ACC112 (cell line): ENCODE results near the gene RUNX3.

Experiments used
- H2AFZ ChIP-seq: fragments of 200-600 bp; sonication (generic); one replicate; pipeline ENCODE4 v1.6.0; 2017; ENCODE audit warnings: antibody characterized with exemption, low read length; ENCODE audit not compliant: unreplicated experiment
- H3K27ac ChIP-seq: fragments of 200-600 bp; sonication (generic); 2 replicates; pipeline ENCODE4 v1.5.1; 2014; ENCODE audit warnings: low read depth, mild to moderate bottlenecking, antibody characterized with exemption, low read length, moderate library complexity
- H3K27me3 ChIP-seq: fragments of 200-600 bp; sonication (generic); 2 replicates; pipeline ENCODE4 v1.6.1; 2014; ENCODE audit warnings: mild to moderate bottlenecking, antibody characterized with exemption, low read length, moderate library complexity, mixed read lengths; ENCODE audit not compliant: insufficient read depth
- H3K36me3 ChIP-seq: fragments of 200-600 bp; sonication (generic); 2 replicates; pipeline ENCODE4 v1.6.1; 2016; ENCODE audit warnings: mild to moderate bottlenecking, antibody characterized with exemption, low read length, moderate library complexity, mixed read lengths; ENCODE audit not compliant: insufficient read depth
- H3K4me1 ChIP-seq: fragments of 200-600 bp; sonication (generic); one replicate; pipeline ENCODE4 v1.6.1; 2016; ENCODE audit warnings: low read length, mixed read lengths; ENCODE audit not compliant: insufficient read depth, unreplicated experiment, control insufficient read depth
- H3K4me3 ChIP-seq: fragments of 200-600 bp; sonication (generic); 2 replicates; pipeline ENCODE4 v1.5.1; 2014; ENCODE audit warnings: mild to moderate bottlenecking, low read depth, low read length
- H3K79me2 ChIP-seq: fragments of 200-600 bp; sonication (generic); one replicate; pipeline ENCODE4 v1.6.0; 2016; ENCODE audit warnings: low read length; ENCODE audit not compliant: control insufficient read depth, unreplicated experiment, insufficient read depth

RUNX3 gene

GRCh38 chr1:24927988-24928688 lies 1.9 kb downstream of the RUNX3 start:
- peaks cover 8% of the 10 kb centered on the region for H3K4me1 ChIP-seq
- H3K79me2 ChIP-seq, result no peaks in the 10 kb centered on the region
- H2AFZ ChIP-seq, result no peak overlapping the region
- H3K27me3 ChIP-seq, result peaks cover 83% of the 10 kb centered on the region
- no peaks in the 10 kb centered on the region for H3K36me3 ChIP-seq
- H3K27ac ChIP-seq, result no peak overlapping the region
- H3K4me3 ChIP-seq, result no peak overlapping the region

GRCh38 chr1:24927473-24927872 lies 2.6 kb downstream of the RUNX3 start:
- Histone ChIP-seq H3K4me1 (peaks cover 8% of the 10 kb centered on the region), H3K4me3 (no peak overlapping the region), H3K27me3 (peaks cover 77% of the 10 kb centered on the region), H3K27ac (no peak overlapping the region), H2AFZ (no peak overlapping the region), H3K36me3 (no peaks in the 10 kb centered on the region), H3K79me2 (no peaks in the 10 kb centered on the region)

- H3K4me1 ChIP-seq, result peaks cover 6% of the 10 kb centered on the region
- no peaks in the 10 kb centered on the region for H3K36me3 ChIP-seq
- peaks cover 71% of the 10 kb centered on the region for H3K27me3 ChIP-seq
- H2AFZ ChIP-seq, result no peak overlapping the region
- H3K27ac ChIP-seq, result no peak overlapping the region
- no peaks in the 10 kb centered on the region for H3K79me2 ChIP-seq
- H3K4me3 ChIP-seq, result no peak overlapping the region
These were observed 3.4 kb downstream of the RUNX3 start for GRCh38 chr1:24926563-24927249.

GRCh38 chr1:24925963-24926362 lies 4.1 kb downstream of the RUNX3 start:
- no peaks in the 10 kb centered on the region for H3K36me3 ChIP-seq
- no peaks in the 10 kb centered on the region for H3K79me2 ChIP-seq
- H3K27me3 ChIP-seq, result peaks cover 63% of the 10 kb centered on the region
- H2AFZ ChIP-seq, result no peak overlapping the region
- H3K4me3 ChIP-seq, result no peak overlapping the region
- no peak overlapping the region for H3K27ac ChIP-seq
- peaks cover 4% of the 10 kb centered on the region for H3K4me1 ChIP-seq

- Histone ChIP-seq H3K27ac (no peak overlapping the region), H3K4me3 (no peak overlapping the region), H3K27me3 (peaks cover 56% of the 10 kb centered on the region), H3K79me2 (no peaks in the 10 kb centered on the region), H3K36me3 (no peaks in the 10 kb centered on the region), H2AFZ (no peak overlapping the region), H3K4me1 (peaks cover 4% of the 10 kb centered on the region)
These were observed 4.8 kb downstream of the RUNX3 start for GRCh38 chr1:24925082-24925779.

GRCh38 chr1:24923485-24924113 lies 6.5 kb downstream of the RUNX3 start:
- Histone ChIP-seq H3K36me3 (no peaks in the 10 kb centered on the region), H3K4me3 (no peak overlapping the region), H3K79me2 (no peaks in the 10 kb centered on the region), H3K4me1 (peaks cover 4% of the 10 kb centered on the region), H3K27ac (no peak overlapping the region), H3K27me3 (peaks cover 43% of the 10 kb centered on the region), H2AFZ (no peak overlapping the region)

- H3K79me2 ChIP-seq, result no peaks in the 10 kb centered on the region
- H3K27me3 ChIP-seq, result peaks cover 28% of the 10 kb centered on the region
- H3K36me3 ChIP-seq, result no peaks in the 10 kb centered on the region
- H3K27ac ChIP-seq, result no peak overlapping the region
- H3K4me1 ChIP-seq, result peaks cover 4% of the 10 kb centered on the region
- no peak overlapping the region for H3K4me3 ChIP-seq
- H2AFZ ChIP-seq, result no peak overlapping the region
These were observed 8.0 kb downstream of the RUNX3 start for GRCh38 chr1:24921938-24922662.

GRCh38 chr1:24921412-24921811 lies 8.7 kb downstream of the RUNX3 start:
- Histone ChIP-seq H3K79me2 (no peaks in the 10 kb centered on the region), H2AFZ (no peak overlapping the region), H3K27ac (no peak overlapping the region), H3K27me3 (peaks cover 21% of the 10 kb centered on the region), H3K4me1 (peaks cover 3% of the 10 kb centered on the region), H3K4me3 (no peak overlapping the region), H3K36me3 (no peaks in the 10 kb centered on the region)

GRCh38 chr1:24920533-24920925 lies 9.5 kb downstream of the RUNX3 start:
- no peaks in the 10 kb centered on the region for H3K4me1 ChIP-seq
- H2AFZ ChIP-seq, result peak overlapping the region; percentile 59
- no peaks in the 10 kb centered on the region for H3K36me3 ChIP-seq
- no peak overlapping the region for H3K27ac ChIP-seq
- peaks cover 12% of the 10 kb centered on the region for H3K27me3 ChIP-seq
- no peaks in the 10 kb centered on the region for H3K79me2 ChIP-seq
- peak overlapping the region; percentile 59 for H3K4me3 ChIP-seq
